ENCODE data around the gene MYO15A. TPM values are rescaled to one million over a fixed set of nuclear protein-coding genes. Genes with fewer than 3 reads are reported as not detected.

Gene MYO15A
- total RNA-seq, 2 experiments from 2014 or later = 0.98 to 1.4 TPM

DNA sequence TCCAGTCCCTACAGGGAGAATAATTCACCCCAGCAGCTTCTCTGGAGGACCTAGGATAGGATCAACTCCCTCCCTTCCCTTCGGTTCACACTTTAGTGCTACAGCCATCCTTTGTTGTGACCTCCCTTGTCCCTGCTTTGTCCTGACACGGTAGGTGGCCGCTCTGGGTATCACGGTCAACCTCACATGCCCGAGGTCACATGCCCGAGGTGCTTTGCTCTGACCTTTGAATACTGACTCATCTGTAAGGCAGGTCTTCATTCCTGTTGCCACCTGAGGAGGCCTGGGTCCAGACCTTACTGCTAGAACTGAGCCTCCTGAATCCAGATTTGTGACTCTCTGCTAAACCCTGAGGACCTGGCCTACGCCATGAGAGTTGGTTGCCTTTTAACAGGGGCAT is 94.8 kb downstream of the MYO15A start:
- no peak for TF ChIP-seq EZH2phosphoT487 (IDR thresholded peaks at IDR 0.05; ENCODE audit: borderline replicate concordance, low read depth, low read length)
- TF ChIP-seq, protein P1, sequence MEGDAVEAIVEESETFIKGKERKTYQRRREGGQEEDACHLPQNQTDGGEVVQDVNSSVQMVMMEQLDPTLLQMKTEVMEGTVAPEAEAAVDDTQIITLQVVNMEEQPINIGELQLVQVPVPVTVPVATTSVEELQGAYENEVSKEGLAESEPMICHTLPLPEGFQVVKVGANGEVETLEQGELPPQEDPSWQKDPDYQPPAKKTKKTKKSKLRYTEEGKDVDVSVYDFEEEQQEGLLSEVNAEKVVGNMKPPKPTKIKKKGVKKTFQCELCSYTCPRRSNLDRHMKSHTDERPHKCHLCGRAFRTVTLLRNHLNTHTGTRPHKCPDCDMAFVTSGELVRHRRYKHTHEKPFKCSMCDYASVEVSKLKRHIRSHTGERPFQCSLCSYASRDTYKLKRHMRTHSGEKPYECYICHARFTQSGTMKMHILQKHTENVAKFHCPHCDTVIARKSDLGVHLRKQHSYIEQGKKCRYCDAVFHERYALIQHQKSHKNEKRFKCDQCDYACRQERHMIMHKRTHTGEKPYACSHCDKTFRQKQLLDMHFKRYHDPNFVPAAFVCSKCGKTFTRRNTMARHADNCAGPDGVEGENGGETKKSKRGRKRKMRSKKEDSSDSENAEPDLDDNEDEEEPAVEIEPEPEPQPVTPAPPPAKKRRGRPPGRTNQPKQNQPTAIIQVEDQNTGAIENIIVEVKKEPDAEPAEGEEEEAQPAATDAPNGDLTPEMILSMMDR (conservative IDR thresholded peaks at IDR 0.05; ENCODE audit: low read length) = no peak
- Histone ChIP-seq H3K4me3 (ENCODE audit: low read depth, low read length, poor library complexity, severe bottlenecking) (no peak overlapping the region), H3K9me2 (ENCODE audit: insufficient read depth, low read length) (no peaks in the 10 kb centered on the region), H3K36me3 (ENCODE audit: insufficient read depth, low read length) (peaks cover 83% of the 10 kb centered on the region), H3K27ac (ENCODE audit: low read depth, low read length, poor library complexity, severe bottlenecking) (no peak overlapping the region), H3K4me2 (ENCODE audit: low read length) (no peak overlapping the region), H3K79me2 (ENCODE audit: insufficient read depth, low read depth, low read length) (0 out of 2 replicates have a peak, but pooled peaks cover 4% of the 10 kb centered on the region), H3K4me1 (ENCODE audit: insufficient read depth, low read length, poor library complexity, severe bottlenecking) (no peaks in the 10 kb centered on the region), H3K9me3 (ENCODE audit: low read length) (no peaks in the 10 kb centered on the region), H2AFZ (ENCODE audit: low read length) (no peak overlapping the region), H4K20me1 (ENCODE audit: insufficient read depth, low read length) (peaks cover 8% of the 10 kb centered on the region; the same call in 1 of the 2 replicates)
- ChIA-PET POLR2A (interaction anchor here (0.7 to 1.8 kb wide), 2 partner anchors 9 to 28 kb away, joined by 5 to 6 read pairs; no protein-coding TSS in a partner anchor), CTCF (ENCODE audit: unreplicated experiment) (no interaction called here)
- BruUV-seq (replicated peaks) = no TSS peak
- no peak for DNase-seq (ENCODE audit: low spot score)
- intact Hi-C loops (cut with micrococcal nuclease; ENCODE audit: unreplicated experiment) = no loop called here

DNA sequence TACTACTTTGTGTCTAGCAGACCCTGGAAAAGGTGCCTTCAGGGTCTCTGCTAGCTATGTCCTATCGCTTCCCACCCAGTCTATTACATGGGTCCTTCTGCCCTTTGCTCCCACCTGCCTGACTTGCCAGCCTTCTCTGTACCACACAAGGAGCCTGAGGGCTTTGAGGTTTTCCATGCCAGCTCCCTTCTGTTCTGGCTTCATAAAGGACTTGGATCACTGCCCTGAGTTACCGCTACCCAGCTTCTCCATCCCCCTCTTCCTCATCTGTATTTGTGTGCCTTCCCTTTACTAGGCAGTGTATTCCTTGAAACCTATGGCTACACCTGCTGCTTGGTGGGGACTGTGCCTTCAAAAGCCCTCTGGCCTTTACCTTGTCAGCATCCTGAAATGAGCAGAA is 97.3 kb downstream of the MYO15A start:
- intact Hi-C loops (cut with micrococcal nuclease; ENCODE audit: unreplicated experiment) = no loop called here
- no TSS peak for BruUV-seq (replicated peaks)
- H3K27ac ChIP-seq (ENCODE audit: low read depth, low read length, poor library complexity, severe bottlenecking) = no peak overlapping the region

DNA sequence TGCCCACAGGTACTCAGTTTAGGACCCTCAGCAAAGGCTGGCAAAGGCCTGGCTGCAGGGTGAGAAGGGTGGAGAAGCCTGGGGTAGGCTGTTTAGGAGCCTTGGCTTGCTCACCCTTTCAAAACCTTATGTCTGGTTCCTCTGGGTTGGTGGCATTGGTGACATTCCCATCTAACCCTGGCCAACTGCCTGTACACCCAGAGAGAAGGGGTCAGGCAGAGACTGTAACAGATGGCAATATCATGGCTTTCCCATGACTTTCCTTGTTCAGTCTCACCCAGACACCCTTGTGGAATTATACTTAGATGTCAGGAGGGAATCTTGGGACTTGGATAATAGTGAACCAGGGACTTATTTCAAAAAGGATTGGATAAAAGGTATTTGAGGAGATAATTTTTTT is 98.4 kb downstream of the MYO15A start:
- intact Hi-C loops (cut with micrococcal nuclease; ENCODE audit: unreplicated experiment) = no loop called here

More for the DNA sequence above, 97.3 kb downstream of the MYO15A start:
- TF ChIP-seq, protein P1 (conservative IDR thresholded peaks at IDR 0.05; ENCODE audit: low read length) = no peak
- TF ChIP-seq EZH2phosphoT487 (IDR thresholded peaks at IDR 0.05; ENCODE audit: borderline replicate concordance, low read depth, low read length) = no peak
- Histone ChIP-seq H3K9me3 (ENCODE audit: low read length) (no peaks in the 10 kb centered on the region), H3K36me3 (ENCODE audit: insufficient read depth, low read length) (peaks cover 86% of the 10 kb centered on the region), H4K20me1 (ENCODE audit: insufficient read depth, low read length) (0 out of 2 replicates have a peak, but pooled peaks cover 8% of the 10 kb centered on the region), H3K79me2 (ENCODE audit: insufficient read depth, low read depth, low read length) (no peaks in the 10 kb centered on the region), H3K4me1 (ENCODE audit: insufficient read depth, low read length, poor library complexity, severe bottlenecking) (no peaks in the 10 kb centered on the region), H3K9me2 (ENCODE audit: insufficient read depth, low read length) (no peaks in the 10 kb centered on the region), H2AFZ (ENCODE audit: low read length) (no peak overlapping the region), H3K4me2 (ENCODE audit: low read length) (no peak overlapping the region), H3K4me3 (ENCODE audit: low read depth, low read length, poor library complexity, severe bottlenecking) (no peak overlapping the region)
- DNase-seq (ENCODE audit: low spot score) = no peak
- ChIA-PET POLR2A (no interaction called here), CTCF (ENCODE audit: unreplicated experiment) (no interaction called here)

More for the DNA sequence above, 98.4 kb downstream of the MYO15A start:
- Histone ChIP-seq H3K4me1 (ENCODE audit: insufficient read depth, low read length, poor library complexity, severe bottlenecking) (no peaks in the 10 kb centered on the region), H3K4me2 (ENCODE audit: low read length) (no peak overlapping the region), H3K9me2 (ENCODE audit: insufficient read depth, low read length) (no peaks in the 10 kb centered on the region), H3K27ac (ENCODE audit: low read depth, low read length, poor library complexity, severe bottlenecking) (no peak overlapping the region), H3K79me2 (ENCODE audit: insufficient read depth, low read depth, low read length) (no peaks in the 10 kb centered on the region), H4K20me1 (ENCODE audit: insufficient read depth, low read length) (0 out of 2 replicates have a peak, but pooled peaks cover 8% of the 10 kb centered on the region), H3K4me3 (ENCODE audit: low read depth, low read length, poor library complexity, severe bottlenecking) (no peak overlapping the region), H3K9me3 (ENCODE audit: low read length) (no peaks in the 10 kb centered on the region), H3K36me3 (ENCODE audit: insufficient read depth, low read length) (peaks cover 82% of the 10 kb centered on the region), H2AFZ (ENCODE audit: low read length) (no peak overlapping the region)
- no peak for DNase-seq (ENCODE audit: low spot score)
- TF ChIP-seq EZH2phosphoT487 (IDR thresholded peaks at IDR 0.05; ENCODE audit: borderline replicate concordance, low read depth, low read length) = no peak
- TF ChIP-seq, protein P1 (conservative IDR thresholded peaks at IDR 0.05; ENCODE audit: low read length) = no peak
- ChIA-PET POLR2A (no interaction called here), CTCF (ENCODE audit: unreplicated experiment) (no interaction called here)
- BruUV-seq (replicated peaks) = no TSS peak
